Coronary artery (tissue), 2 donors: ENCODE results near the gene TRMT112.
"Not testable (repeated sequence)": the region's sequence is repeated elsewhere in the genome, so short reads cannot be mapped to it uniquely, and the experiment has no call there.

ENCODE experiments used
- DNase-seq: peaks from one replicate; pipeline ENCODE4 v3.0.0-alpha.2; 2017; ENCODE audit warnings: low spot score
- H3K27ac ChIP-seq, 2 donors: fragments of 200-600 bp; sonication (generic); one replicate each; pipeline ENCODE4 v1.5.1; 2016 to 2019
- H3K4me3 ChIP-seq: fragments of 200-600 bp; sonication (generic); 2 replicates; pipeline ENCODE4 v1.5.1; 2016; ENCODE audit warnings: mild to moderate bottlenecking, moderate library complexity
- CTCF ChIP-seq: fragments of 200-600 bp; sonication (generic); IDR thresholded peaks from one replicate; pipeline ENCODE4 v1.5.1; 2019; ENCODE audit warnings: antibody characterized with exemption

TRMT112 gene

GRCh38 chr11:64327375-64327774 lies 10.0 kb upstream of the TRMT112 start:
- no peak overlapping the region for H3K27ac ChIP-seq
- TF ChIP-seq CTCF: no peak
- H3K4me3 ChIP-seq: no peak overlapping the region

GRCh38 chr11:64324692-64325469 lies 7.5 kb upstream of the TRMT112 start:
- H3K27ac ChIP-seq: no peak overlapping the region
- no peak for DNase-seq

More at GRCh38 chr11:64327375-64327774, 10.0 kb upstream of the TRMT112 start:
- DNase-seq: no peak

GRCh38 chr11:64323984-64324383 lies 6.6 kb upstream of the TRMT112 start:
- not testable (repeated sequence) for H3K4me3 ChIP-seq, DNase-seq, H3K27ac ChIP-seq

More at GRCh38 chr11:64324692-64325469, 7.5 kb upstream of the TRMT112 start:
- TF ChIP-seq CTCF: no peak
- no peak overlapping the region for H3K4me3 ChIP-seq

- DNase-seq: no peak
- TF ChIP-seq CTCF: no peak
- Histone ChIP-seq H3K27ac (no peak overlapping the region), H3K4me3 (no peak overlapping the region)
These were observed 6.0 kb upstream of the TRMT112 start for GRCh38 chr11:64323373-64323772.

GRCh38 chr11:64322925-64323260 lies 5.5 kb upstream of the TRMT112 start:
- no peak overlapping the region for H3K27ac ChIP-seq
- DNase-seq: no peak
- H3K4me3 ChIP-seq: no peak overlapping the region
- TF ChIP-seq CTCF: no peak

- no peak for DNase-seq
- TF ChIP-seq CTCF: no peak
- H3K27ac ChIP-seq: no peak overlapping the region
These were observed 4.2 kb upstream of the TRMT112 start for GRCh38 chr11:64321533-64321932.

GRCh38 chr11:64321026-64321425 lies 3.7 kb upstream of the TRMT112 start:
- no peak for DNase-seq
- no peak overlapping the region for H3K27ac ChIP-seq
- TF ChIP-seq CTCF: no peak
- no peak overlapping the region for H3K4me3 ChIP-seq

More at GRCh38 chr11:64321533-64321932, 4.2 kb upstream of the TRMT112 start:
- no peak overlapping the region for H3K4me3 ChIP-seq
